ENCODE results near the gene TRPC6.

DNA sequence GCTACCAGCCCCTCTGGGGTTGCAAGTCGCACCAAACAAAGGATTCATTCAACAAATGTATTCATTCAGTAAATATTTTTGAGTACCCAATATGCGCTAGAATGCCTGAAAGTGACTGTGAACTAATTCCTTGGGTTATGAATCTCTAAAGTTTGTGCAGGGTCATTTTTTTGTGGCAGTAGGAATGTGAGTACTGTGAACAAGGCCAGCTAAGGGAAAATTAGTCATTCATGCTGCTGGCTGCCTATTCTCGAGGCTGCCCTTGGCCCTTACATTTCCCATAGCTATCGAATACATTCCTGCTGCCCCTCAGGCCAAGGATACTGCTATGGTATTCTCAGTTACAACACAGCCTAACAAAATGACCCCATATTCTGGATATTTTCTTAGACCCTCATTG lies 141.6 kb downstream of the TRPC6 start:
- no peak for TF ChIP-seq POLR2A (IDR thresholded peaks at IDR 0.05)
- TF ChIP-seq, protein P1, sequence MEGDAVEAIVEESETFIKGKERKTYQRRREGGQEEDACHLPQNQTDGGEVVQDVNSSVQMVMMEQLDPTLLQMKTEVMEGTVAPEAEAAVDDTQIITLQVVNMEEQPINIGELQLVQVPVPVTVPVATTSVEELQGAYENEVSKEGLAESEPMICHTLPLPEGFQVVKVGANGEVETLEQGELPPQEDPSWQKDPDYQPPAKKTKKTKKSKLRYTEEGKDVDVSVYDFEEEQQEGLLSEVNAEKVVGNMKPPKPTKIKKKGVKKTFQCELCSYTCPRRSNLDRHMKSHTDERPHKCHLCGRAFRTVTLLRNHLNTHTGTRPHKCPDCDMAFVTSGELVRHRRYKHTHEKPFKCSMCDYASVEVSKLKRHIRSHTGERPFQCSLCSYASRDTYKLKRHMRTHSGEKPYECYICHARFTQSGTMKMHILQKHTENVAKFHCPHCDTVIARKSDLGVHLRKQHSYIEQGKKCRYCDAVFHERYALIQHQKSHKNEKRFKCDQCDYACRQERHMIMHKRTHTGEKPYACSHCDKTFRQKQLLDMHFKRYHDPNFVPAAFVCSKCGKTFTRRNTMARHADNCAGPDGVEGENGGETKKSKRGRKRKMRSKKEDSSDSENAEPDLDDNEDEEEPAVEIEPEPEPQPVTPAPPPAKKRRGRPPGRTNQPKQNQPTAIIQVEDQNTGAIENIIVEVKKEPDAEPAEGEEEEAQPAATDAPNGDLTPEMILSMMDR (IDR thresholded peaks at IDR 0.05) = no peak
